SK-MEL-5 (cell line): ENCODE data around the gene SPARC. TPM values are rescaled to one million over a fixed set of nuclear protein-coding genes. Genes with fewer than 3 reads are reported as not detected.

Experiments used
- DNase-seq: peaks from one replicate; pipeline ENCODE4 v3.0.0-alpha.2; 2016; ENCODE audit warnings: low read depth, low spot score
- in situ Hi-C: cut with HindIII; loops from 2 replicates; pipeline ENCODE4 v1.10.0; 2016; ENCODE audit warnings: low sequenced_read_pairs, high pct_unique_total_duplicates, low pct_unique_long_range_greater_than_20kb
- total RNA-seq: library from RNA; depleted of rRNA; stranded (reverse); fragments of >200 nt; shearing (Covaris generic); gene quantifications from 2 replicates; pipeline ENCODE4 v1.2.3, GENCODE V29; 2014

The SPARC gene
- total RNA-seq, 1 experiment from 2014 or later = 1,245 TPM

GRCh38 chr5:151670953-151671636 lies 15.6 kb downstream of the SPARC start:
- DNase-seq = no peak
- in situ Hi-C loops = no loop called here

GRCh38 chr5:151670083-151670686 lies 16.5 kb downstream of the SPARC start:
- in situ Hi-C loops = no loop called here
- DNase-seq = no peak

GRCh38 chr5:151667083-151667482 lies 19.6 kb downstream of the SPARC start:
- in situ Hi-C loops = no loop called here
- no peak for DNase-seq

DNA sequence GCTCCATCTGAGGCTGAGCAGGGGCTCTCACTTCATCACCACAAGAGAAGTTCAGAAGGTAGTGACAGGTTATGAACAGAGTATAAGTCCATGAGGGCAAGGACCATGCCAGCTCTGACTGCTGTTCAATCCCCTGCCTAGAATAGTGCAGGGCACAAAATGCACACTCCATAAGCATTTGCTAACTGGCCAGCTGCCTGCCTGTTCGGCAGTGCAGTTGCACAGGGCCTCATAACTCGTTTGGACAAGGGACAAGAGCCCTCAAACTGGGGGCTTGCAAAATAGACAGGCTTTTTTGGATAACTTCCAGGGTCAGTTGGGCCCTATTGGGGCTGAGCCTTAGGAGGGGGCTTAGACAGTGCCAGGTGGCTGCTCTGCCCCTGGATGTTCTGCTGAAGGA lies 21.1 kb downstream of the SPARC start:
- in situ Hi-C loops = no loop called here
- no peak for DNase-seq

- in situ Hi-C loops = no loop called here
- DNase-seq = no peak
Observed at GRCh38 chr5:151664694-151665585, 21.8 kb downstream of the SPARC start.

GRCh38 chr5:151663617-151664293 lies 23.0 kb downstream of the SPARC start:
- DNase-seq = no peak
- in situ Hi-C loops = no loop called here

DNA sequence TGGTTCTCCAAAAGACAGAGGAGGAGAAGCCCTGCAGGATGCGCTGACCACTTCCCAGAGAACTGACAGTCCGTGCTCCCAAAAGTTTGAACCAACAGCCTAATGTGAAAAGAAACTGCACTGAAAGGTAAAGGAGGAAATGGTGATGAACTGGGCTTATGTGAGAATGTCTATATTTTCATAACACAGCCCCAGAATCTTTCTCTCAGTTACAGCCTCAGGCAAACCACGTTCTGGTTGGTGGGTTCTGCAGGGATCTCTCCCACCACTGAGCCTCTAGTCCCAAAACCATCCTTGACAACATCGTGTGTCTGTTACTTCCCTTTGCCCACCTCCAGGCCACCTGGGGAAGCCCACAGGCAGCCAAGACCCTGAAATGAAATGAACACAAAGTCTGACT lies 23.9 kb downstream of the SPARC start:
- no peak for DNase-seq
- in situ Hi-C loops = no loop called here

DNA sequence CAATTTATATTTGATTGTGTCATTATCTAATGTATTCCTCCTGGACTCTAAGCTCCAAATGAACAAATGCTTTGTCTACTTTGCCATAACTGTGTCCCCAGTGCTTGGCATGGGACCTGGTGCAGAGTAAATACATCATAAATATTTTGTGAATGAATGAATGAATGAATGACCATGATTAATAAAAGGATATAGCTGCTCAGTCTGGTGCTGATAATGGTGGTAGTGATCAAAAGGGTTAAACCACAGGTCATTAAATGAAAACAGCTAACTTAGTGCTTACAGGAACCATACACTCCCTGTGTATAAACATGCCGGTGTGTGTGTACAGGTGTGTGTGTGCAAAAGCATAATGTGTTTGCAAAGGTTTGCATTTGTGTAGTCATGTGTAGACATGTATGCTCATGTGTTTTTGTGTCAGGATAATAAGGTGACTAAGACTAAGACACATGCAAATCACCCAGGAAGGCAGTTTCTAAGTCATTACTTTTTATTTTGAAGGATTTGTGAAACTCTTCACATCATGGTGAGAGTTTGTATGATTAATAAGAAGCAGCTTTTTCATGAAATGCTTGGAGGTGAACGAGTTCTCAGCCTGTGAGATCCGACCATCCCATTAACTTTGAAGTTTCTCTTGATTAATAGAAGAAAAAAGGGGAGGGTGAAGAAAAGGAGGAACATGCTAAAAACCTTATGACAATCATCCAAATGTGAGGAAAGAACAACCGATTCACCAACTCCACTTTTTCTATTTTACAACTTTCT lies 24.6 kb downstream of the SPARC start:
- in situ Hi-C loops = no loop called here
- DNase-seq = no peak

DNA sequence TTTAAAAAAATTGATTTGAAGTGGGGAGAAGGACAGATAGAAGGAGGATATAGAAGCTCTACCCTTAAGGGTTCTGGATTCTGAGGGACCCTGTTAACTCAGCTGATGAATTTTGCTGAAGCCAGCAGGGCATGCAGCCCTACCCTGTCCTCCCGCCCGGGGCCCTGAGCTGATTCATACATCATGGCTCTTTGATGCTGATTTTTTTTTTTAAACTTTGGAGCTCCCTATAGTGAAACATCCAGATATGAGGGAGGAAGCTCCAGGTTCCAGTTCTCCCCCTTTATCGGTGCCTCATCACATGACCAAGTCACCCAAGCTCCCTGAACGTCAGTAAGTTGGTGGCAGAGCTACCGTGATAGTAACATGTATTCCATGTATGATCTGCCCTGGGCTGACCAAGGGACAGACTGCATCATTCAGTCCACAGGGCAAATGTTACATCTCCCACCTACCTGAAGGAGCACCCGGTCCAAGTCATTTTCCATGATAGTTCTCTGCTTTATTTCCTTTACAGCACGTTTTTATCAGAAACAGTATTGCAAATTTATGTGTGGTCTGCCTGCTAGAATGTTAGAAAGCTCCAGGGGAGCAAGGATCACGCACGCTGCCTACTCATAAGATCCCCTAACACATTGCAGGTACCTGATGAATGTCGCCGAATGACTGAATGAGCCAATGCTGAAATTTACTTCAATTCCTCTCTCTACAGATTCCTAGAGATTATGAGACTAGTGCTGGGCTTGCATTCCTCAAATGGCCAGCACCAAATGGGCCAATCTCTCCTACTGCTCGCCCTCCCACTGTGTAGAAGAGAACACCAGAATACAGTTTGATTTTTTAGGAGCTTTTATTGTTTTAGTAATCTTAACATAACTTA lies 25.9 kb downstream of the SPARC start:
- no peak for DNase-seq
- in situ Hi-C loops = no loop called here

GRCh38 chr5:151659001-151659754 lies 27.5 kb downstream of the SPARC start:
- in situ Hi-C loops = no loop called here
- peak; percentile 81 for DNase-seq

DNA sequence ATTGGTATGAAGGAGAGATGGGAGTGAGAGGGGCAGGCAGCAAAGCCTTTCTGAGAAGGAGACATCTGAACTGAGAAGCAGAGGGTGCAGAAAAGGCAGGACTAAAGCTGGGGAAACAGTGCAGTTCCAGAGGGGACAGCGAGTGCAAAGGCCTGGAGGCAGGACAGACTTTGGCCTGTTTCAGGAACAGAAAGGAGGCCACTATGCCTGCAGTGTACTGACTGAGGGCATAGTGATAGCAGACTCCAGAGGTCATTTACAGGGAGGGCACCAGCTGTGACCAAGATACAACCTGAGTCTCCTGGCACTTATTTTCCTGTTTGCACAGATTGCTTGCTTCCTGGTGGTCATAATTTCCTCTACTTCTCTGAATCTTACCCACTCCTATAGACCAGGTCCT lies 29.6 kb downstream of the SPARC start:
- in situ Hi-C loops = no loop called here
- DNase-seq = no peak

DNA sequence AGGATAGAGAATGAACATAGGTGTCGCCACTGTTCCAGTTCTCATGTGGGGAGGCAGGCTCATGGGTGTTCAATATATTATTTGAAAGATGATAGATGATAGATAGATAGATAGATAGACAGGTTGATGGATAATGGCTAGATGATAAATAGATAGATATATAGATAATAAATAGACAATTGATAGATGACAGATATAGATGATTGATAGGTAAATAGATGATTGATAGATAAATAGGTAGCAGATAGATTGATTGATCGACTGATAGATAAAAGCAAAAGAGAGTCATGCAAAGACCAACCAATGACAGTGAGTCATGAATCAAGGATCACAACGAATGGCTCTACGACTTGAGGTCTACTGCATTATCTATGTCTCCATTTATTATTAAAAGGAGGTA lies 30.4 kb downstream of the SPARC start:
- in situ Hi-C loops = no loop called here
- DNase-seq = no peak

DNA sequence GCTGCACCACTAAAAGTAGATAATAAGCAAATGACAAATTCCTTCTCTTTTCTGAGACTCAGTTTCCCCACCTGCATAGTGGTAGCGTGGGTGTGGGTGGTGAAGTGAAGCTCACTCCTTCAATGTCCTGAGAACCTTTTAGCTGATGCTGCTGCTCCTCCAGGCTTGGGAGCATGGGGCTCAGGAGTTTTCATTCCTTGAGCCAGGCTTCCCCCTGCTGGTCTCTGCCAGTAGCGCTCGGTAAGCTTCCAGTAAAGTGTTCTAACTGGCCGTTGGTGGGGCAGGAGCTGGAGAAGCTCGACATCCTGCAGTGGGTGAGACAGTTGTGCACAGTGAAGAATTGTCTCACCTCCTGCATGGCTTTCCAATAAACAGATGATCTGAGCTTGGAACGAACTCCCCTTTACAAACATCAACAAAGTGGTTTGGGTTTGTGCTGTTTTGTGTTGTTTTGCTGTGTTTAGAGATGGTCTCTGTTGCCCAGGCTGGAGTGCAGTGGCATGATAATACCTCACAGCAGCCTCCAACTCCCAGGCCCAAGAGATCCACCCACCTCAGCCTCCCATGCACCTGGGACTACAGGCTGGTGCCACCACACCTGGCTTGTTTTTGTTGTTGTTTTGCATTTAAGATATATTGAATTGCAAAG lies 34.6 kb downstream of the SPARC start:
- peak; percentile 89 for DNase-seq
- in situ Hi-C loops = no loop called here

GRCh38 chr5:151648988-151649387 lies 37.7 kb downstream of the SPARC start:
- DNase-seq = no peak
- in situ Hi-C loops = no loop called here

DNA sequence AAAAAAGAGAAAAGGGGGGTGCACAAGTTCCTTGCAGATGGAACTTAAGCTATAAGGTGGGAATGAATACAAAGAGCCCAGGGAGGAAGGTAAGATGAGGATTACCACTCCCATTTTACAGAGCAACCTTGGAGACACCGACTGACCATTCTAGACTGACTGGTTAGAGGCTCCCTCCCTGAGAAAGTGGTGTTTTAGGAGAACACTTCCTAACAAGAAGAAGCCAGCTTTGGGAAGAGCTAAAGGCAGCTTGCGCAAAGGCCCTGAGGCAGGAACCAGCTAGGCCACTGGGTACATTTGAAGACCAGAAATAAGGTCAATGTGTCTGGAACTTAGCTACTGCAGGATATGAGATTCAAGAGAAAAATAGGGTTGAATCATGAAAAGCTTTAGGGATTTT lies 38.6 kb downstream of the SPARC start:
- in situ Hi-C loops = no loop called here
- DNase-seq = no peak
